Spleen (tissue), 11 donors: ENCODE data around the gene MATR3. TPM values are rescaled to one million over a fixed set of nuclear protein-coding genes. Genes with fewer than 3 reads are reported as not detected.

Source experiments
- DNase-seq: peaks from one replicate; pipeline ENCODE4 v3.0.0-alpha.2; 2020
- H3K27ac ChIP-seq, 8 donors: fragments of 200-600 bp; sonication (generic) in 7 of 8; 1 replicate in 4 of 8; 2 replicates in 4 of 8; pipeline versions ENCODE4 v1.5.0 to v1.8.0; 2016 to 2021; ENCODE audit warnings: inconsistent platforms in 4 of 8, mild to moderate bottlenecking in 4 of 8, moderate library complexity in 1 of 8
- H3K27me3 ChIP-seq, 7 donors: fragments of 200-600 bp; sonication (generic) in 6 of 7; replicated peaks in 1 of 7; 1 replicate in 4 of 7; 2 replicates in 3 of 7; pipeline versions ENCODE4 v1.5.0 to v1.8.0; 2016 to 2021; ENCODE audit warnings: inconsistent platforms in 3 of 7, mild to moderate bottlenecking in 1 of 7
- H3K36me3 ChIP-seq, 6 donors: fragments of 200-600 bp; sonication (generic) in 5 of 6; 1 replicate in 4 of 6; 2 replicates in 2 of 6; pipeline versions ENCODE4 v1.5.0 to v1.8.0; 2016 to 2021; ENCODE audit warnings: inconsistent platforms in 2 of 6
- H3K4me1 ChIP-seq, 6 donors: fragments of 200-600 bp; sonication (generic) in 5 of 6; 1 replicate in 3 of 6; 2 replicates in 3 of 6; pipeline versions ENCODE4 v1.5.0 to v1.8.0; 2016 to 2021; ENCODE audit warnings: inconsistent platforms in 3 of 6
- H3K4me3 ChIP-seq, 8 donors: fragments of 200-600 bp; sonication (generic) in 7 of 8; 1 replicate in 4 of 8; 2 replicates in 4 of 8; pipeline versions ENCODE4 v1.5.0 to v1.8.0; 2016 to 2021; ENCODE audit warnings: inconsistent platforms in 4 of 8, mild to moderate bottlenecking in 4 of 8, moderate library complexity in 2 of 8
- H3K9me3 ChIP-seq, 8 donors: fragments of 200-600 bp; sonication (generic) in 7 of 8; 1 replicate in 4 of 8; 2 replicates in 4 of 8; pipeline versions ENCODE4 v1.5.0 to v1.8.0; 2016 to 2021; ENCODE audit warnings: inconsistent platforms in 4 of 8
- CTCF ChIP-seq, 11 experiments: fragments of 200-600 bp in 7 of 11; fragments of 450-650 bp in 4 of 11; sonication (generic) in 4 of 11; IDR thresholded peaks in 8 of 11; conservative IDR thresholded peaks in 3 of 11; 1 replicate in 7 of 11; 2 replicates in 4 of 11; pipeline versions ENCODE4 v1.4.0 to v1.8.0; 2016 to 2021; ENCODE audit warnings: antibody characterized with exemption in 11 of 11, inconsistent platforms in 4 of 11, mild to moderate bottlenecking in 1 of 11
- POLR2A ChIP-seq, 3 donors: fragments of 450-650 bp; IDR thresholded peaks; one replicate each; pipeline ENCODE4 v1.5.1; 2017; ENCODE audit warnings: antibody characterized with exemption in 3 of 3, mild to moderate bottlenecking in 1 of 3
- POLR2AphosphoS5 ChIP-seq, 3 donors: sonication (generic); formaldehyde crosslinking; IDR thresholded peaks; one replicate each; pipeline ENCODE4 v1.5.1; 2017; ENCODE audit warnings: antibody characterized with exemption in 3 of 3
- WGBS, 5 donors: extraction: QIAGEN DNeasy Blood & Tissue Kit in 3 of 5; methylation state at CpG; one replicate each; pipeline versions ENCODE4 v1.1.5 to v1.1.7; 2013 to 2018; 5-methylcytosine and 5-hydroxymethylcytosine counted together
- intact Hi-C: fragments of 100-400 bp; cut with DNase I; formaldehyde crosslinking; loops from one replicate; pipeline ENCODE4 v1.15.0; 2023; ENCODE audit warnings: low total_unique reads
- polyA plus RNA-seq, 3 donors: library from polyadenylated mRNA; stranded (reverse); fragments of 200-250 nt; gene quantifications; one replicate each; pipeline ENCODE4 v1.2.1, GENCODE V29; 2013
- total RNA-seq, 7 donors: library from RNA; depleted of rRNA in 3 of 7; stranded (reverse); fragments of >200 nt in 3 of 7; fragmentation: NEBNext Ultra II Directional in 4 of 7; extraction: Animal tissue kit (Norgen Biotek cat#: 25700) in 4 of 7; gene quantifications; one replicate each; pipeline versions ENCODE4 v1.1.0 to v1.2.1, GENCODE V29; 2016 to 2021
- donor health status: healthy with polysubstance abuse.
- donor health status: DM: no; HTN: no; CAD: no; lungs with moderate emphysema.
- donor health status: DM: no; HTN: no; CAD: no.
- donor health status: Bipolar disorder and iron deficiency.
- donor health status: healthy.
- donor health status: DM: no; HTN: no; CAD: no.
- donor health status: DM: yes; HTN: yes; CAD: no.

Gene MATR3
- total and polyA plus RNA-seq, 10 donors = 114 to 251 (median 206) TPM

- 96 to 100% (median 96%) methylated on average over 1 to 2 of the region's 2 CpGs for WGBS, 5 donors
- peak; percentile 29 for DNase-seq
- no peaks in the 10 kb centered on the region for H3K9me3 ChIP-seq
- no peak for TF ChIP-seq POLR2A (IDR thresholded peaks at IDR 0.05)
- no peak for TF ChIP-seq POLR2AphosphoS5 (IDR thresholded peaks at IDR 0.05)
- H3K36me3 ChIP-seq = peaks cover 0 to 74% (median 18%) of the 10 kb centered on the region in 6 donors
- H3K27ac ChIP-seq = no peak overlapping the region
- H3K4me1 ChIP-seq = peaks cover 0 to 10% (median 0%) of the 10 kb centered on the region in 6 donors
- no peaks in the 10 kb centered on the region for H3K27me3 ChIP-seq
- intact Hi-C loops = no loop called here
- no peak overlapping the region for H3K4me3 ChIP-seq
Observed at GRCh38 chr5:139374909-139375308, 81.4 kb downstream of the MATR3 start.

- peaks cover 0 to 3% (median 0%) of the 10 kb centered on the region in 6 donors for H3K4me1 ChIP-seq
- H3K9me3 ChIP-seq = no peaks in the 10 kb centered on the region
- H3K36me3 ChIP-seq = peaks cover 0 to 60% (median 9%) of the 10 kb centered on the region in 6 donors
- peak; percentile 1 for DNase-seq
- H3K27me3 ChIP-seq = no peaks in the 10 kb centered on the region
- H3K27ac ChIP-seq = no peak overlapping the region
- intact Hi-C loops = no loop called here
- WGBS, 5 donors = 86 to 91% (median 91%) methylated on average over 7 of the region's 7 CpGs
- H3K4me3 ChIP-seq = no peak overlapping the region
- TF ChIP-seq POLR2AphosphoS5 (IDR thresholded peaks at IDR 0.05) (no peak), CTCF (IDR thresholded peaks at IDR 0.05 in 8 of 11, conservative IDR thresholded peaks at IDR 0.05 in 3 of 11) (no peak), POLR2A (IDR thresholded peaks at IDR 0.05) (no peak)
Observed at GRCh38 chr5:139376364-139376763, 82.8 kb downstream of the MATR3 start.

GRCh38 chr5:139377226-139377625 is 83.7 kb downstream of the MATR3 start:
- DNase-seq = peak; percentile 33
- H3K9me3 ChIP-seq = no peaks in the 10 kb centered on the region
- H3K27me3 ChIP-seq = no peaks in the 10 kb centered on the region
- no peak for TF ChIP-seq CTCF (IDR thresholded peaks at IDR 0.05 in 8 of 11, conservative IDR thresholded peaks at IDR 0.05 in 3 of 11)
- TF ChIP-seq POLR2AphosphoS5 (IDR thresholded peaks at IDR 0.05) = peak in 1 of 3 donors; percentile 3
- WGBS, 5 donors = 74 to 92% (median 89%) methylated on average over 3 of the region's 3 CpGs
- intact Hi-C loops = no loop called here
- peaks cover 0 to 6% (median 0%) of the 10 kb centered on the region in 6 donors for H3K4me1 ChIP-seq
- no peak overlapping the region for H3K4me3 ChIP-seq
- H3K36me3 ChIP-seq = peaks cover 0 to 51% (median 2%) of the 10 kb centered on the region in 6 donors
- no peak overlapping the region for H3K27ac ChIP-seq

GRCh38 chr5:139378101-139378825 is 84.7 kb downstream of the MATR3 start:
- Histone ChIP-seq H3K36me3 (peaks cover 0 to 41% (median 0%) of the 10 kb centered on the region in 6 donors), H3K4me3 (no peak overlapping the region), H3K27me3 (no peaks in the 10 kb centered on the region), H3K4me1 (peaks cover 0 to 16% (median under 1%) of the 10 kb centered on the region in 6 donors), H3K9me3 (no peaks in the 10 kb centered on the region), H3K27ac (no peak overlapping the region)
- 72 to 86% (median 84%) methylated on average over 33 to 47 of the region's 47 CpGs for WGBS, 5 donors
- DNase-seq = peak; percentile 72
- TF ChIP-seq POLR2AphosphoS5 (IDR thresholded peaks at IDR 0.05) (peak in 1 of 3 donors; percentile 56), POLR2A (IDR thresholded peaks at IDR 0.05) (no peak), CTCF (IDR thresholded peaks at IDR 0.05 in 8 of 11, conservative IDR thresholded peaks at IDR 0.05 in 3 of 11) (no peak)
- intact Hi-C loops = no loop called here
